Memory B cell (primary cell): ENCODE results near the gene C4orf51.
"Not testable (repeated sequence)": the region's sequence is repeated elsewhere in the genome, so short reads cannot be mapped to it uniquely, and the experiment has no call there.

ENCODE experiments used
- ATAC-seq: fragments of 150-1000 bp; cut with Tn5 transposase; 2 replicates; pipeline ENCODE4 v1.10.0; 2021; ENCODE audit warnings: low read depth, mild to moderate bottlenecking, moderate library complexity
- DNase-seq, 2 donors: peaks; one replicate each; pipeline ENCODE4 v3.0.0; 2022; ENCODE audit warnings: low spot score in 2 of 2
- H3K27ac Mint-ChIP-seq: one replicate; pipeline ENCODE4 v1.8.0; 2022; ENCODE audit warnings: mild to moderate bottlenecking, moderate library complexity, mixed read lengths
- H3K27me3 Mint-ChIP-seq: one replicate; pipeline ENCODE4 v1.8.0; 2022; ENCODE audit warnings: mixed read lengths
- H3K36me3 Mint-ChIP-seq: one replicate; pipeline ENCODE4 v1.8.0; 2022; ENCODE audit warnings: mild to moderate bottlenecking, mixed read lengths
- H3K4me1 Mint-ChIP-seq: one replicate; pipeline ENCODE4 v1.8.0; 2022; ENCODE audit warnings: mixed read lengths
- H3K4me3 Mint-ChIP-seq: one replicate; pipeline ENCODE4 v1.8.0; 2022; ENCODE audit warnings: mild to moderate bottlenecking, moderate library complexity, mixed read lengths
- H3K9me3 Mint-ChIP-seq: one replicate; pipeline ENCODE4 v1.8.0; 2022; ENCODE audit warnings: mixed read lengths

The C4orf51 gene

GRCh38 chr4:145679991-145680455 is at the start of gene C4orf51:
C4orf51 (plus strand) TSS chr4:145680146; CDS start chr4:145680204, 58 bp downstream.
- Mint-ChIP-seq H3K27me3 (peaks cover 6% of the 10 kb centered on the region), H3K9me3 (peaks cover 3% of the 10 kb centered on the region), H3K4me3 (no peak within 1 kb of the TSS), H3K27ac (no peak within 1 kb of the TSS), H3K4me1 (no peaks in the 10 kb centered on the region), H3K36me3 (no peaks in the 10 kb centered on the region)
- DNase-seq (no peak), ATAC-seq (no peak)

GRCh38 chr4:145635117-145635516 is 44.8 kb upstream of the C4orf51 start:
- H3K36me3 Mint-ChIP-seq, result peaks cover 6% of the 10 kb centered on the region
- no peaks in the 10 kb centered on the region for H3K27me3 Mint-ChIP-seq
- DNase-seq (no peak), ATAC-seq (no peak)
- H3K4me3 Mint-ChIP-seq, result no peak overlapping the region
- H3K9me3 Mint-ChIP-seq, result no peaks in the 10 kb centered on the region
- no peak overlapping the region for H3K27ac Mint-ChIP-seq
- peaks cover 10% of the 10 kb centered on the region for H3K4me1 Mint-ChIP-seq

GRCh38 chr4:145635630-145636029 is 44.3 kb upstream of the C4orf51 start:
- Mint-ChIP-seq H3K27ac (peak overlapping the region; percentile 20), H3K9me3 (no peaks in the 10 kb centered on the region), H3K4me3 (no peak overlapping the region), H3K36me3 (peaks cover 6% of the 10 kb centered on the region), H3K4me1 (peaks cover 10% of the 10 kb centered on the region), H3K27me3 (no peaks in the 10 kb centered on the region)
- ATAC-seq, result no peak
- DNase-seq, result no peak

- Mint-ChIP-seq H3K27ac (no peak overlapping the region), H3K4me3 (no peak overlapping the region), H3K4me1 (no peaks in the 10 kb centered on the region), H3K27me3 (no peaks in the 10 kb centered on the region), H3K36me3 (peaks cover 13% of the 10 kb centered on the region), H3K9me3 (no peaks in the 10 kb centered on the region)
- DNase-seq (no peak), ATAC-seq (no peak)
Observed at GRCh38 chr4:145639186-145639698, 40.7 kb upstream of the C4orf51 start.

- peaks cover 18% of the 10 kb centered on the region for H3K36me3 Mint-ChIP-seq
- not testable (repeated sequence) for H3K4me1 Mint-ChIP-seq, H3K4me3 Mint-ChIP-seq
Observed at GRCh38 chr4:145640236-145640635, 39.7 kb upstream of the C4orf51 start.

GRCh38 chr4:145643295-145643694 is 36.7 kb upstream of the C4orf51 start:
- ATAC-seq (no peak), DNase-seq (no peak)
- Mint-ChIP-seq H3K27me3 (no peaks in the 10 kb centered on the region), H3K36me3 (peaks cover 34% of the 10 kb centered on the region), H3K27ac (no peak overlapping the region), H3K9me3 (peaks cover 2% of the 10 kb centered on the region), H3K4me1 (no peaks in the 10 kb centered on the region), H3K4me3 (no peak overlapping the region)

More at GRCh38 chr4:145640236-145640635, 39.7 kb upstream of the C4orf51 start:
- not testable (repeated sequence) for H3K27ac Mint-ChIP-seq, H3K27me3 Mint-ChIP-seq, DNase-seq, ATAC-seq, H3K9me3 Mint-ChIP-seq

GRCh38 chr4:145644699-145645098 is 35.2 kb upstream of the C4orf51 start:
- Mint-ChIP-seq H3K27ac (no peak overlapping the region), H3K36me3 (peaks cover 29% of the 10 kb centered on the region), H3K4me3 (no peak overlapping the region), H3K9me3 (peaks cover 2% of the 10 kb centered on the region), H3K4me1 (no peaks in the 10 kb centered on the region), H3K27me3 (no peaks in the 10 kb centered on the region)
- no peak for ATAC-seq
- no peak for DNase-seq

GRCh38 chr4:145656156-145656555 is 23.8 kb upstream of the C4orf51 start:
- Mint-ChIP-seq H3K9me3 (peaks cover 4% of the 10 kb centered on the region), H3K27me3 (no peaks in the 10 kb centered on the region), H3K4me1 (no peaks in the 10 kb centered on the region), H3K4me3 (no peak overlapping the region), H3K27ac (no peak overlapping the region), H3K36me3 (peaks cover 44% of the 10 kb centered on the region)
- DNase-seq, result no peak
- ATAC-seq, result no peak

- no peaks in the 10 kb centered on the region for H3K27me3 Mint-ChIP-seq
- H3K36me3 Mint-ChIP-seq, result peaks cover 33% of the 10 kb centered on the region
- H3K9me3 Mint-ChIP-seq, result peaks cover 7% of the 10 kb centered on the region
- H3K4me3 Mint-ChIP-seq, result no peak overlapping the region
- DNase-seq, result no peak
- no peak for ATAC-seq
- no peaks in the 10 kb centered on the region for H3K4me1 Mint-ChIP-seq
- no peak overlapping the region for H3K27ac Mint-ChIP-seq
Observed at GRCh38 chr4:145660064-145660463, 19.9 kb upstream of the C4orf51 start.

- no peak overlapping the region for H3K27ac Mint-ChIP-seq
- peaks cover 14% of the 10 kb centered on the region for H3K36me3 Mint-ChIP-seq
- H3K4me1 Mint-ChIP-seq, result no peaks in the 10 kb centered on the region
- H3K4me3 Mint-ChIP-seq, result no peak overlapping the region
- H3K27me3 Mint-ChIP-seq, result no peaks in the 10 kb centered on the region
- ATAC-seq, result no peak
- DNase-seq, result no peak
- peaks cover 8% of the 10 kb centered on the region for H3K9me3 Mint-ChIP-seq
Observed at GRCh38 chr4:145663194-145663593, 16.8 kb upstream of the C4orf51 start.

GRCh38 chr4:145665773-145666172 is 14.2 kb upstream of the C4orf51 start:
- Mint-ChIP-seq H3K27ac (no peak overlapping the region), H3K36me3 (no peaks in the 10 kb centered on the region), H3K4me3 (no peak overlapping the region), H3K27me3 (peaks cover 2% of the 10 kb centered on the region), H3K9me3 (peaks cover 7% of the 10 kb centered on the region), H3K4me1 (no peaks in the 10 kb centered on the region)
- ATAC-seq (no peak), DNase-seq (no peak)

- no peaks in the 10 kb centered on the region for H3K36me3 Mint-ChIP-seq
- H3K4me1 Mint-ChIP-seq, result no peaks in the 10 kb centered on the region
- peaks cover 2% of the 10 kb centered on the region for H3K27me3 Mint-ChIP-seq
- no peak for ATAC-seq
- H3K9me3 Mint-ChIP-seq, result peaks cover 3% of the 10 kb centered on the region
- no peak overlapping the region for H3K27ac Mint-ChIP-seq
- H3K4me3 Mint-ChIP-seq, result no peak overlapping the region
- no peak for DNase-seq
Observed at GRCh38 chr4:145670422-145670821, 9.5 kb upstream of the C4orf51 start.

- DNase-seq, result no peak
- no peak for ATAC-seq
Observed at GRCh38 chr4:145679520-145679919, 426 bp upstream of the C4orf51 start.

GRCh38 chr4:145680902-145681301 is 956 bp downstream of the C4orf51 start:
- Mint-ChIP-seq H3K4me3 (no peak overlapping the region), H3K27me3 (peaks cover 8% of the 10 kb centered on the region), H3K36me3 (no peaks in the 10 kb centered on the region), H3K9me3 (peaks cover 6% of the 10 kb centered on the region), H3K27ac (no peak overlapping the region), H3K4me1 (no peaks in the 10 kb centered on the region)
- no peak for ATAC-seq
- DNase-seq, result no peak

More at GRCh38 chr4:145679520-145679919, 426 bp upstream of the C4orf51 start:
- Mint-ChIP-seq H3K27me3 (peaks cover 6% of the 10 kb centered on the region), H3K4me3 (no peak overlapping the region), H3K9me3 (peaks cover 3% of the 10 kb centered on the region), H3K36me3 (no peaks in the 10 kb centered on the region), H3K27ac (no peak overlapping the region), H3K4me1 (no peaks in the 10 kb centered on the region)

- no peak overlapping the region for H3K4me3 Mint-ChIP-seq
- H3K9me3 Mint-ChIP-seq, result peaks cover 6% of the 10 kb centered on the region
- H3K27ac Mint-ChIP-seq, result no peak overlapping the region
- no peaks in the 10 kb centered on the region for H3K4me1 Mint-ChIP-seq
- H3K27me3 Mint-ChIP-seq, result peaks cover 9% of the 10 kb centered on the region
- ATAC-seq (no peak), DNase-seq (no peak)
- H3K36me3 Mint-ChIP-seq, result no peaks in the 10 kb centered on the region
Observed at GRCh38 chr4:145681518-145681917, 1.6 kb downstream of the C4orf51 start.
